IPS-18a (cell line): Measurements from ENCODE around the gene MGMT.

Experiments used
- H3K27ac ChIP-seq: one replicate; pipeline ENCODE4 v1.5.1; 2013; ENCODE audit warnings: low read length
- H3K27me3 ChIP-seq: one replicate; pipeline ENCODE4 v1.6.1; 2013; ENCODE audit warnings: mild to moderate bottlenecking, low read length; ENCODE audit not compliant: control insufficient read depth, insufficient read depth
- H3K36me3 ChIP-seq: one replicate; pipeline ENCODE4 v1.6.1; 2013; ENCODE audit warnings: low read depth, low read length; ENCODE audit not compliant: control insufficient read depth
- H3K4me1 ChIP-seq: one replicate; pipeline ENCODE4 v1.6.1; 2013; ENCODE audit warnings: low read depth, low read length; ENCODE audit not compliant: control insufficient read depth
- H3K4me3 ChIP-seq: one replicate; pipeline ENCODE4 v1.5.1; 2013; ENCODE audit warnings: low read length
- H3K9ac ChIP-seq: one replicate; pipeline ENCODE4 v1.6.1; 2013; ENCODE audit warnings: mild to moderate bottlenecking, low read length, moderate library complexity
- H3K9me3 ChIP-seq: one replicate; pipeline ENCODE4 v1.6.1; 2013; ENCODE audit warnings: low read depth, low read length; ENCODE audit not compliant: control insufficient read depth

The MGMT gene

GRCh38 chr10:129476431-129476830 is 9.4 kb downstream of the MGMT start:
- H3K36me3 ChIP-seq: no peaks in the 10 kb centered on the region
- peaks cover 3% of the 10 kb centered on the region for H3K9me3 ChIP-seq
- H3K4me3 ChIP-seq: no peak overlapping the region
- no peak overlapping the region for H3K27ac ChIP-seq
- H3K27me3 ChIP-seq: no peaks in the 10 kb centered on the region
- H3K4me1 ChIP-seq: no peaks in the 10 kb centered on the region
- no peak overlapping the region for H3K9ac ChIP-seq

DNA sequence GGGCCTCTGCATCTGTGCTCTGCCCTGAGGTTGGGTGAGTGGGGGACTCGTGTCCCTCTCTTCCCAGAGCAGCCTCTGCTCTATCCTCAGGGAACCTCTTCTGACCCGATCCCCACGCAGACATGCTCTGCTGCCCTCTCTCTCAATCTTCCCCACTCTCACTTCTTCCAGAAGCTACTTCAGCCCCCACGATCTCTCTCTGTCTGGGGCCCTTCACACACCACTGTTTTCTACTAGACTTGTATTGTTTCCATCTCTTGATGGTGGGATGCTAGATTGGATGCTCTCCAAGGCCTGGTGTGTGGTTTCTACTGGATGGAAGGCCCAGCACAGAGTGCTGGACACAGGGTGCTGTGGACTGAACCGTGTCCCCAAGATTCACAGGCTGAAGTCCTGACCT is 10.0 kb downstream of the MGMT start:
- Histone ChIP-seq H3K27me3 (no peaks in the 10 kb centered on the region), H3K4me1 (no peaks in the 10 kb centered on the region), H3K9ac (no peak overlapping the region), H3K27ac (no peak overlapping the region), H3K4me3 (no peak overlapping the region), H3K36me3 (no peaks in the 10 kb centered on the region), H3K9me3 (peaks cover 7% of the 10 kb centered on the region)

GRCh38 chr10:129481641-129482040 is 14.6 kb downstream of the MGMT start:
- peaks cover 31% of the 10 kb centered on the region for H3K9me3 ChIP-seq
- no peaks in the 10 kb centered on the region for H3K4me1 ChIP-seq
- no peaks in the 10 kb centered on the region for H3K36me3 ChIP-seq
- H3K4me3 ChIP-seq: no peak overlapping the region
- H3K27ac ChIP-seq: no peak overlapping the region
- no peak overlapping the region for H3K9ac ChIP-seq
- no peaks in the 10 kb centered on the region for H3K27me3 ChIP-seq

GRCh38 chr10:129483430-129484010 is 16.5 kb downstream of the MGMT start:
- no peaks in the 10 kb centered on the region for H3K27me3 ChIP-seq
- no peaks in the 10 kb centered on the region for H3K36me3 ChIP-seq
- no peak overlapping the region for H3K4me3 ChIP-seq
- no peaks in the 10 kb centered on the region for H3K4me1 ChIP-seq
- peaks cover 31% of the 10 kb centered on the region for H3K9me3 ChIP-seq
- no peak overlapping the region for H3K9ac ChIP-seq
- H3K27ac ChIP-seq: no peak overlapping the region

DNA sequence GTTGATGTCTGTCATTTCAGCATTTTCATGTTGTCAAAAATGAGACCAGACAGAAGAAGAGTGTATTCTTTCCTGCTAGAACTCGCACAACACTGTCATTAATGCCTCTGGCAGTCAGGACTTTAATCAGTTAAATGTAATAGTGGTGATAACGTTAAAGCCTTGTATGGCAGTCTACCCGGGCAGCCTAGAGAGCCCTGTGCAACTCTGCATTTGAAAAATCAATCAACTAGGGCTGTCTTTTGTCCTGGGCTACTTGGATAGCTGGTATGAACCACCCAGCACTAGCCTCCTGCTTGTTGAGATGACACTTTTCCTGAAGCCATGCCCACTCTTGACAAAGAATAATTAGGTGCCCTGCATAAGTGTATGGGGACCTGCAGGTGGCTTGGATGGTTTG is 19.8 kb downstream of the MGMT start:
- Histone ChIP-seq H3K27ac (no peak overlapping the region), H3K4me1 (no peaks in the 10 kb centered on the region), H3K9me3 (peaks cover 34% of the 10 kb centered on the region), H3K4me3 (no peak overlapping the region), H3K27me3 (no peaks in the 10 kb centered on the region), H3K9ac (no peak overlapping the region), H3K36me3 (no peaks in the 10 kb centered on the region)

DNA sequence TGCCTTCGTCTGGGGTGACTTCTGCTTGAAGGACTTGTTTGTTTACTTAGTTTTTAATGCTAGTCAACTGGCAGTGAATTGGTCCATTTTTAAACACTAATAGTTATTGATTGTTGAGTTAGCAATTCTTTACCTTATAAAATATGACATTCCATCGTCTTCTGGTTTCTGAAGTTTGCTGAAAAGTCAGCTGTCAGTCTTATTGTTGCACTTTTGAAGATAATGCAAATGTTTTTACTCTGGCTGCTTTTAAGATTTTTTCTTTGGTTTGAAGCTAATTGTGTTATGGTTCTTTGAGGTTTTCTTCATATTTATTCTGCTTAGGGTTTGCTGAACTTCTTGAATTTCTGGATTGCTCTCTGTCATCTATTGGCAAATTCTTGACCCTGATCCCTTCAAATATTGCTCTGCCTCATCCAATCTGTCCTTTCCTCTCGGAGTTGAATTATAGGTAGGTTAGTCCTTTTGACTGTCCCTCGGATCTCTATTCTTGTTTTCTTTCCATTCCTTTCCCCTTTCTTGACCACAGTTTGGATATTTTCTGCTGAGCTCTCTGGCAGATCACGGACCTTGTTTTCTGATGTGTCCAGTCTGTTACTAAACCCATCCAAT is 24.2 kb downstream of the MGMT start:
- no peaks in the 10 kb centered on the region for H3K27me3 ChIP-seq
- H3K4me1 ChIP-seq: peaks cover 17% of the 10 kb centered on the region
- no peaks in the 10 kb centered on the region for H3K36me3 ChIP-seq
- peaks cover 21% of the 10 kb centered on the region for H3K9me3 ChIP-seq
- H3K4me3 ChIP-seq: no peak overlapping the region
- no peak overlapping the region for H3K27ac ChIP-seq
- no peak overlapping the region for H3K9ac ChIP-seq

GRCh38 chr10:129494176-129494575 is 27.1 kb downstream of the MGMT start:
- Histone ChIP-seq H3K9me3 (peaks cover 24% of the 10 kb centered on the region), H3K9ac (no peak overlapping the region), H3K27ac (no peak overlapping the region), H3K4me1 (peaks cover 17% of the 10 kb centered on the region), H3K36me3 (no peaks in the 10 kb centered on the region), H3K4me3 (no peak overlapping the region), H3K27me3 (no peaks in the 10 kb centered on the region)

DNA sequence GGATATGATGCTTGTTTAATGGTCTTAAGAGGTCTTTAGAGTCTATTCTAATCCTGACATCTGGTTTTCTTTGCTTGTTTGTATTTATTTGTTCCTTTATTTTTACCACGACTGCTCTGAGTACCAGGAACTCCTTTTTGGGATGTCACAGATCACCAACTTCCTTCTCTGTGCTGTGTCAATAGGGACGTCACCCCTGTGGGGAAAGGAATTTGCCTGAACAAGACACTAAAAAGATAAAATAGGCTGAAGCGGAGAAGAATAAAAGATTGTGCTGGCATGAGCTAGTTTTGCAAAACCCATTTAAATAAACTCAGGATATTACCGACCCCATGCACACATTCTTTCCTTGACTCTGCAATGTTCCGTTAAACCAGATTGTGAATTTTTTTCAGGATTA is 27.7 kb downstream of the MGMT start:
- Histone ChIP-seq H3K4me3 (no peak overlapping the region), H3K27ac (no peak overlapping the region), H3K27me3 (no peaks in the 10 kb centered on the region), H3K4me1 (peaks cover 17% of the 10 kb centered on the region), H3K36me3 (no peaks in the 10 kb centered on the region), H3K9me3 (peaks cover 24% of the 10 kb centered on the region), H3K9ac (no peak overlapping the region)

DNA sequence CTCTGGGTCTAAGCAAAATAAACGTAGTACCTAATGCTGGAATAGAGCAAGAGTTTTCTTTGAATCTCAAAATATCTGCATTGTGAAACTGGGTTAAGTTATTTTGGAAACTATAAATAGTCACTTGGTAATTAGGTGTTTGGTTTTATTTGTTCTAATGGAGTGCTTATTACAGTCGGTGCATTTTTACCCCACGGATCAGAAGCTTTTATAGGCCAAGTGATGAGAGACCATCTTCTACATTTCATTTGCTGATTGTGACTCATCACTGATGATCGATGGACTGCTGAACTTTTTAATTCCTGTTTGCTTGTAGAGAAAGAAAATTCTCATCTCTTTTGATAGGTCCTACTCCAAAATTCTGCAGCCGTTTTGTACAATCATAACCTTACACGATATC is 28.2 kb downstream of the MGMT start:
- H3K4me3 ChIP-seq: no peak overlapping the region
- H3K9ac ChIP-seq: no peak overlapping the region
- H3K27me3 ChIP-seq: no peaks in the 10 kb centered on the region
- peaks cover 24% of the 10 kb centered on the region for H3K9me3 ChIP-seq
- peaks cover 17% of the 10 kb centered on the region for H3K4me1 ChIP-seq
- no peak overlapping the region for H3K27ac ChIP-seq
- H3K36me3 ChIP-seq: no peaks in the 10 kb centered on the region

- H3K27me3 ChIP-seq: no peaks in the 10 kb centered on the region
- H3K4me1 ChIP-seq: peaks cover 17% of the 10 kb centered on the region
- H3K9ac ChIP-seq: no peak overlapping the region
- H3K27ac ChIP-seq: no peak overlapping the region
- H3K9me3 ChIP-seq: peaks cover 21% of the 10 kb centered on the region
- no peak overlapping the region for H3K4me3 ChIP-seq
- H3K36me3 ChIP-seq: no peaks in the 10 kb centered on the region
These were observed 28.7 kb downstream of the MGMT start for GRCh38 chr10:129495698-129496097.

DNA sequence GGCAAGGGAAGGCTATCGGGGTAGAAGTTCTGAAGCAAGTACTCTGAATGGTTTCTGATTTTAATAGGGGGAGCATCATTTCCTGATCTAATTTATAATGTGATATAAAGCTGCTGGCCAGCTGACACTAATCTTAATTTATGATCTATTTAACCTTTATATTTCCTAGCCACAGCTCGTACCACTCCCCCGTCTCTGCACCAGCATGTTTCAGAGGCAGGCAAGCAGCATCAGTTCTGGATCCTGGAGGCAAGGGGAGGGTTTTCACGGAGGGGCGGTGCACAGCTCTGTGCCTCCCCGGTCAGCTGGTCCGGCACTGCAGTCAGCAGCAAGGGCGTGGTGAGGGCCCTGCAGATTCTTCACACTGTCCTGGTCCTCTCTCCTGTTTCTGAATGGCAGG is 30.0 kb downstream of the MGMT start:
- Histone ChIP-seq H3K27ac (no peak overlapping the region), H3K9me3 (peaks cover 13% of the 10 kb centered on the region), H3K4me3 (no peak overlapping the region), H3K4me1 (peaks cover 17% of the 10 kb centered on the region), H3K9ac (no peak overlapping the region), H3K27me3 (no peaks in the 10 kb centered on the region), H3K36me3 (no peaks in the 10 kb centered on the region)

DNA sequence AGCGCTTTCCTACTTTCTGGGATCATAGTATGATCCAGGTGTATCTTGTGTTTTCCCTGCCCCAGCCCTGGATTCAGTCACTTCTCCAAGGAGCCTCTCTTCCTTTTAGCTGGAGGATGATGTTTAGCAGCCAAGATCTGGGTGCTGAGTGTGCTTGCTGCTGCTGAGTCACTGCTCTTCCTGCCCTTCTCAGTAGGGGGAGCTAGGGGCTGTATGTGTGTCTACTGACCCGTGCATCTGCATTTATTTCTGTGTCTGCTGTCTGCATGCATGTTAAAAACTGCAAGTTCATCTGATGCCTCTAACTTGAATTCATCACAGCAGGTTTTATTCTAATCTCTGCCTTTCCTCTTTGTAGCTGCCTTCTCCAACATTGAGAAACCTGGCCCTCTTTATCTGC is 31.6 kb downstream of the MGMT start:
- Histone ChIP-seq H3K9ac (no peak overlapping the region), H3K4me1 (peaks cover 17% of the 10 kb centered on the region), H3K36me3 (no peaks in the 10 kb centered on the region), H3K9me3 (peaks cover 3% of the 10 kb centered on the region), H3K27ac (no peak overlapping the region), H3K27me3 (no peaks in the 10 kb centered on the region), H3K4me3 (no peak overlapping the region)
